GM23338 (cell line): ENCODE measurements around the gene VAMP3. TPM values are rescaled to one million over a fixed set of nuclear protein-coding genes. Genes with fewer than 3 reads are reported as not detected.

Source experiments
- ATAC-seq: fragments of 200-7000 bp; cut with Tn5 transposase; 3 replicates; pipeline ENCODE4 v1.9.1; 2020
- DNase-seq: peaks from one replicate; pipeline ENCODE4 v3.0.0-alpha.2; 2015; ENCODE audit warnings: low spot score
- H2AFZ ChIP-seq: fragments of 200-600 bp; sonication (generic); 2 replicates; pipeline ENCODE4 v1.8.0; 2016; ENCODE audit warnings: antibody characterized with exemption, mild to moderate bottlenecking, moderate library complexity
- H3F3A ChIP-seq: fragments of 200-600 bp; sonication (generic); replicated peaks from 2 replicates; pipeline ENCODE4 v1.8.0; 2017; ENCODE audit warnings: antibody characterized with exemption, mixed run types, low read depth
- H3K27ac ChIP-seq: fragments of 200-600 bp; sonication (generic); 2 replicates; pipeline ENCODE4 v1.6.1; 2016; ENCODE audit warnings: low read depth
- H3K27me3 ChIP-seq: fragments of 200-600 bp; sonication (generic); 2 replicates; pipeline ENCODE4 v1.8.0; 2016; ENCODE audit warnings: mild to moderate bottlenecking, mixed run types, moderate library complexity; ENCODE audit not compliant: insufficient read depth
- H3K36me3 ChIP-seq: fragments of 200-600 bp; sonication (generic); 2 replicates; pipeline ENCODE4 v1.8.0; 2016; ENCODE audit warnings: mild to moderate bottlenecking; ENCODE audit not compliant: insufficient read depth
- H3K4me1 ChIP-seq: fragments of 200-600 bp; sonication (generic); 2 replicates; pipeline ENCODE4 v1.8.0; 2016; ENCODE audit warnings: mild to moderate bottlenecking, moderate library complexity; ENCODE audit not compliant: insufficient read depth
- H3K4me2 ChIP-seq: fragments of 200-600 bp; sonication (generic); 2 replicates; pipeline ENCODE4 v1.7.1; 2017; ENCODE audit warnings: mixed run types
- H3K4me3 ChIP-seq: fragments of 200-600 bp; sonication (generic); 2 replicates; pipeline ENCODE4 v1.6.1; 2016; ENCODE audit warnings: mixed run types
- H3K79me2 ChIP-seq: fragments of 200-600 bp; sonication (generic); replicated peaks from 2 replicates; pipeline ENCODE4 v1.8.0; 2017; ENCODE audit warnings: mild to moderate bottlenecking; ENCODE audit not compliant: insufficient read depth
- H3K9me2 ChIP-seq: fragments of 200-600 bp; sonication (generic); 2 replicates; pipeline ENCODE4 v1.8.0; 2017; ENCODE audit not compliant: insufficient read depth
- H4K20me1 ChIP-seq: fragments of 200-600 bp; sonication (generic); replicated peaks from 2 replicates; pipeline ENCODE4 v1.8.0; 2017; ENCODE audit warnings: mild to moderate bottlenecking; ENCODE audit not compliant: insufficient read depth
- H3K27ac Mint-ChIP-seq: 2 replicates; pipeline ENCODE4 v1.8.0; 2020; ENCODE audit warnings: inconsistent platforms, mild to moderate bottlenecking, moderate library complexity, mixed read lengths
- H3K27me3 Mint-ChIP-seq: 3 replicates; pipeline ENCODE4 v1.8.0; 2022; ENCODE audit warnings: low read depth, mild to moderate bottlenecking, moderate library complexity, mixed read lengths, inconsistent platforms; ENCODE audit not compliant: insufficient read depth, poor library complexity
- H3K36me3 Mint-ChIP-seq: 3 replicates; pipeline ENCODE4 v1.8.0; 2021; ENCODE audit warnings: low read depth, mild to moderate bottlenecking, inconsistent platforms, moderate library complexity, mixed read lengths
- H3K4me1 Mint-ChIP-seq: 3 replicates; pipeline ENCODE4 v1.8.0; 2020; ENCODE audit warnings: mild to moderate bottlenecking, inconsistent platforms, mixed read lengths
- H3K4me3 Mint-ChIP-seq: 3 replicates; pipeline ENCODE4 v1.8.0; 2021; ENCODE audit warnings: moderate library complexity, mild to moderate bottlenecking, inconsistent platforms, mixed read lengths
- H3K9me3 Mint-ChIP-seq: 3 replicates; pipeline ENCODE4 v1.8.0; 2020; ENCODE audit warnings: moderate library complexity, mild to moderate bottlenecking, inconsistent platforms, mixed read lengths
- EZH2 ChIP-seq: fragments of 200-600 bp; sonication (generic); IDR thresholded peaks from one replicate; pipeline ENCODE4 v1.8.0; 2017; ENCODE audit warnings: antibody characterized with exemption, mild to moderate bottlenecking, low read depth; ENCODE audit not compliant: unreplicated experiment
- JUNB ChIP-seq: IDR thresholded peaks from one replicate; pipeline ENCODE4 v1.6.1; 2016; ENCODE audit warnings: antibody characterized with exemption; ENCODE audit not compliant: unreplicated experiment
- STAT1 ChIP-seq: IDR thresholded peaks from one replicate; pipeline ENCODE4 v1.6.1; 2016; ENCODE audit warnings: antibody characterized with exemption; ENCODE audit not compliant: unreplicated experiment
- ZNF462 ChIP-seq: fragments of 250-450 bp; sonication (Bioruptor Pico); IDR thresholded peaks from 2 replicates; pipeline ENCODE4 v1.5.0; 2020; ENCODE audit warnings: mild to moderate bottlenecking, moderate library complexity
- polyA plus RNA-seq: library from polyadenylated mRNA; unstranded; fragments of >200 nt; fragmentation: Nextera tagmentation; extraction: Ambion mirVana; gene quantifications from 2 replicates; pipeline ENCODE4 v1.2.1, GENCODE V29; 2016
- total RNA-seq: library from RNA; depleted of rRNA; stranded (reverse); fragments of >200 nt; shearing (Covaris generic); gene quantifications from 2 replicates; pipeline ENCODE4 v1.2.3, GENCODE V29; 2014
- TF ChIP-seq, protein P1 (sequence below), 2 experiments: fragments of 200-600 bp in 1 of 2; sonication (generic) in 1 of 2; conservative IDR thresholded peaks; 2 replicates each; pipeline versions ENCODE4 v1.5.1 to v1.6.1; 2016 to 2017; ENCODE audit warnings: antibody characterized with exemption in 2 of 2, low read depth in 2 of 2, mild to moderate bottlenecking in 2 of 2, moderate library complexity in 1 of 2

The VAMP3 gene
- total and polyA plus RNA-seq, 2 experiments from 2014 or later = 16.3 to 43.0 TPM

- Histone ChIP-seq H3K27me3 (peaks cover 9% of the 10 kb centered on the region), H3K9me2 (no peaks in the 10 kb centered on the region; the same call in 1 of the 2 replicates), H3K79me2 (no peaks in the 10 kb centered on the region), H3K4me1 (0 out of 2 replicates have a peak, but pooled peaks cover 4% of the 10 kb centered on the region), H3K4me3 (peak overlapping the region; percentile 63), H3F3A (no peaks in the 10 kb centered on the region), H3K4me2 (peak overlapping the region; percentile 78), H2AFZ (no peak overlapping the region), H3K36me3 (peaks cover 36% of the 10 kb centered on the region), H4K20me1 (no peaks in the 10 kb centered on the region), H3K27ac (no peak overlapping the region)
- Mint-ChIP-seq H3K9me3 (peaks cover 21% of the 10 kb centered on the region), H3K27ac (no peak overlapping the region), H3K4me3 (peak overlapping the region; percentile 57), H3K27me3 (peaks cover 17% of the 10 kb centered on the region), H3K36me3 (peaks cover 64% of the 10 kb centered on the region), H3K4me1 (no peaks in the 10 kb centered on the region)
- TF ChIP-seq STAT1 = no peak
- TF ChIP-seq, protein P1, sequence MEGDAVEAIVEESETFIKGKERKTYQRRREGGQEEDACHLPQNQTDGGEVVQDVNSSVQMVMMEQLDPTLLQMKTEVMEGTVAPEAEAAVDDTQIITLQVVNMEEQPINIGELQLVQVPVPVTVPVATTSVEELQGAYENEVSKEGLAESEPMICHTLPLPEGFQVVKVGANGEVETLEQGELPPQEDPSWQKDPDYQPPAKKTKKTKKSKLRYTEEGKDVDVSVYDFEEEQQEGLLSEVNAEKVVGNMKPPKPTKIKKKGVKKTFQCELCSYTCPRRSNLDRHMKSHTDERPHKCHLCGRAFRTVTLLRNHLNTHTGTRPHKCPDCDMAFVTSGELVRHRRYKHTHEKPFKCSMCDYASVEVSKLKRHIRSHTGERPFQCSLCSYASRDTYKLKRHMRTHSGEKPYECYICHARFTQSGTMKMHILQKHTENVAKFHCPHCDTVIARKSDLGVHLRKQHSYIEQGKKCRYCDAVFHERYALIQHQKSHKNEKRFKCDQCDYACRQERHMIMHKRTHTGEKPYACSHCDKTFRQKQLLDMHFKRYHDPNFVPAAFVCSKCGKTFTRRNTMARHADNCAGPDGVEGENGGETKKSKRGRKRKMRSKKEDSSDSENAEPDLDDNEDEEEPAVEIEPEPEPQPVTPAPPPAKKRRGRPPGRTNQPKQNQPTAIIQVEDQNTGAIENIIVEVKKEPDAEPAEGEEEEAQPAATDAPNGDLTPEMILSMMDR (conservative IDR thresholded peaks at IDR 0.05; ENCODE audit: low read depth in 2 of 2) = peak; percentile 37 to 42; a peak in 3 of 4 replicates
- ATAC-seq (peak; percentile 6; the same call in 1 of the 3 replicates), DNase-seq (peak; percentile 56)
Measured at GRCh38 chr1:7785108-7785507, 14.0 kb downstream of the VAMP3 start.

DNA sequence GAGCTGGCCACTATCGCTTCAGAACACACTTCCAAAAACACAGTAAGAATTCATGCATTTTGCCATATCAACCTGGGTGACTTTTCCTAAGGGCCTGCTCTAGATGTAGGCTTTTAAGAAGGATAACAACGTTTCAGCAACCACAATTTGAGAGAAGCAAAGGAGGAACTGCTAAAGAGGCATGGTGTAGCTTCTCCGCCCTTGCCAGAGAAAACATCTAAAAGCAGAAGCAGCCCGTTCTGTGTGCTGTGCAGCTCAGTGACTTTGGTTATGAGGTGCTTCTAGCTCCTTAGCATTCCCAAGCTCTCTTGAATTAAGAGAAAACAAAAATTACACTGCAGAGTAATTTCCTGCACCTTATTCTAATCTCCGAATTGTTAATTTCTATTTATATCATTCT, 15.7 kb downstream of the VAMP3 start:
- Histone ChIP-seq H3K4me2 (no peak overlapping the region), H3F3A (no peaks in the 10 kb centered on the region), H3K9me2 (no peaks in the 10 kb centered on the region; the same call in 1 of the 2 replicates), H2AFZ (no peak overlapping the region), H3K27ac (no peak overlapping the region), H4K20me1 (no peaks in the 10 kb centered on the region), H3K4me3 (no peak overlapping the region), H3K36me3 (peaks cover 53% of the 10 kb centered on the region), H3K79me2 (no peaks in the 10 kb centered on the region), H3K27me3 (peaks cover 9% of the 10 kb centered on the region), H3K4me1 (0 out of 2 replicates have a peak, but pooled peaks cover 4% of the 10 kb centered on the region)
- Mint-ChIP-seq H3K27ac (no peak overlapping the region), H3K4me3 (no peak overlapping the region), H3K4me1 (no peaks in the 10 kb centered on the region), H3K36me3 (peaks cover 73% of the 10 kb centered on the region), H3K27me3 (peaks cover 17% of the 10 kb centered on the region), H3K9me3 (peaks cover 37% of the 10 kb centered on the region)
- DNase-seq = no peak
- no peak for ATAC-seq
- TF ChIP-seq EZH2 = no peak
- no peak for TF ChIP-seq ZNF462 (CRISPR knock-in tag)
- TF ChIP-seq JUNB = no peak
